H9 (cell line): ENCODE data around the gene OGFOD3. TPM values are rescaled to one million over a fixed set of nuclear protein-coding genes. Genes with fewer than 3 reads are reported as not detected.
A peak's percentile ranks its signal among the peaks of the same experiment; 100 is the strongest.

ENCODE experiments used
- DNase-seq: peaks from one replicate; pipeline ENCODE4 v3.0.0-alpha.2; 2017
- H2AFZ ChIP-seq: one replicate; pipeline ENCODE4 v1.6.1; 2013; ENCODE audit warnings: mild to moderate bottlenecking, low read length, control low read depth, moderate library complexity
- H2AK5ac ChIP-seq: 2 replicates; pipeline ENCODE4 v1.6.1; 2013; ENCODE audit warnings: low read length, control low read depth, mixed read lengths; ENCODE audit not compliant: insufficient read length
- H2BK120ac ChIP-seq: one replicate; pipeline ENCODE4 v1.6.1; 2013; ENCODE audit warnings: low read depth, mild to moderate bottlenecking, low read length, control low read depth, inconsistent platforms; ENCODE audit not compliant: poor library complexity, severe bottlenecking
- H2BK12ac ChIP-seq: 2 replicates; pipeline ENCODE4 v1.6.1; 2013; ENCODE audit warnings: low read length, control low read depth, mixed read lengths, low read depth; ENCODE audit not compliant: insufficient read length
- H2BK15ac ChIP-seq: 2 replicates; pipeline ENCODE4 v1.6.1; 2013; ENCODE audit warnings: low read depth, low read length, control low read depth
- H2BK20ac ChIP-seq: one replicate; pipeline ENCODE4 v1.6.1; 2013; ENCODE audit warnings: low read depth, mild to moderate bottlenecking, low read length, control low read depth, inconsistent platforms; ENCODE audit not compliant: poor library complexity, severe bottlenecking
- H2BK5ac ChIP-seq: 2 replicates; pipeline ENCODE4 v1.6.1; 2013; ENCODE audit warnings: low read length, control low read depth, mixed read lengths; ENCODE audit not compliant: insufficient read length
- H3K14ac ChIP-seq: 2 replicates; pipeline ENCODE4 v1.6.1; 2013; ENCODE audit warnings: low read length, control low read depth; ENCODE audit not compliant: insufficient read depth
- H3K18ac ChIP-seq: 2 replicates; pipeline ENCODE4 v1.6.1; 2013; ENCODE audit warnings: low read depth, mild to moderate bottlenecking, mixed read lengths, low read length, control low read depth; ENCODE audit not compliant: insufficient read length
- H3K23ac ChIP-seq: 2 replicates; pipeline ENCODE4 v1.6.1; 2013; ENCODE audit warnings: low read length, control low read depth, mixed read lengths, low read depth; ENCODE audit not compliant: insufficient read length
- H3K23me2 ChIP-seq: 2 replicates; pipeline ENCODE4 v1.6.1; 2013; ENCODE audit warnings: low read depth, mild to moderate bottlenecking, mixed read lengths, low read length, control low read depth; ENCODE audit not compliant: insufficient read length, poor library complexity, severe bottlenecking
- H3K27ac ChIP-seq: 2 replicates; pipeline ENCODE4 v1.5.1; 2013; ENCODE audit warnings: low read length, control low read depth, mixed read lengths, low read depth; ENCODE audit not compliant: insufficient read length
- H3K27me3 ChIP-seq: 2 replicates; pipeline ENCODE4 v1.6.1; 2013; ENCODE audit warnings: low read length, control low read depth, inconsistent platforms; ENCODE audit not compliant: insufficient read depth
- H3K4ac ChIP-seq: 2 replicates; pipeline ENCODE4 v1.6.1; 2013; ENCODE audit warnings: low read depth, mild to moderate bottlenecking, control low read depth, inconsistent platforms, low read length, moderate library complexity
- H3K4me1 ChIP-seq: 2 replicates; pipeline ENCODE4 v1.6.1; 2013; ENCODE audit warnings: low read length, control low read depth, inconsistent platforms; ENCODE audit not compliant: insufficient read depth
- H3K4me2 ChIP-seq: 2 replicates; pipeline ENCODE4 v1.6.1; 2013; ENCODE audit warnings: low read length, control low read depth, mixed read lengths; ENCODE audit not compliant: insufficient read length, insufficient read depth
- H3K56ac ChIP-seq: 2 replicates; pipeline ENCODE4 v1.6.1; 2013; ENCODE audit warnings: low read depth, mild to moderate bottlenecking, mixed read lengths, low read length, control low read depth; ENCODE audit not compliant: insufficient read length
- H3K79me1 ChIP-seq: 2 replicates; pipeline ENCODE4 v1.6.1; 2013; ENCODE audit warnings: low read depth, mild to moderate bottlenecking, moderate library complexity, low read length, control low read depth, inconsistent platforms; ENCODE audit not compliant: insufficient read depth, poor library complexity, severe bottlenecking
- H3K79me2 ChIP-seq: 2 replicates; pipeline ENCODE4 v1.6.1; 2013; ENCODE audit warnings: low read length, control low read depth, inconsistent platforms; ENCODE audit not compliant: insufficient read depth
- H3K9ac ChIP-seq: 2 replicates; pipeline ENCODE4 v1.6.1; 2013; ENCODE audit warnings: low read length, control low read depth, mixed read lengths; ENCODE audit not compliant: insufficient read length; ENCODE audit errors: extremely low read depth
- H3K9me3 ChIP-seq: one replicate; pipeline ENCODE4 v1.6.1; 2013; ENCODE audit warnings: low read depth, low read length, inconsistent platforms; ENCODE audit not compliant: control insufficient read depth
- H3T11ph ChIP-seq: one replicate; pipeline ENCODE4 v1.6.1; 2013; ENCODE audit warnings: mild to moderate bottlenecking, low read length, control low read depth, inconsistent platforms
- H4K20me1 ChIP-seq: one replicate; pipeline ENCODE4 v1.6.1; 2013; ENCODE audit not compliant: control insufficient read depth, insufficient read length, insufficient read depth
- H4K5ac ChIP-seq: 2 replicates; pipeline ENCODE4 v1.6.1; 2013; ENCODE audit warnings: low read depth, mild to moderate bottlenecking, mixed read lengths, low read length, control low read depth; ENCODE audit not compliant: insufficient read length
- H4K8ac ChIP-seq: replicated peaks from 2 replicates; pipeline ENCODE4 v1.6.1; 2013; ENCODE audit warnings: low read length, control low read depth, mixed read lengths, low read depth; ENCODE audit not compliant: insufficient read length
- H4K91ac ChIP-seq: 2 replicates; pipeline ENCODE4 v1.6.1; 2013; ENCODE audit warnings: low read depth, mild to moderate bottlenecking, moderate library complexity, mixed read lengths, low read length, control low read depth; ENCODE audit not compliant: insufficient read length
- H3K27ac Mint-ChIP-seq, 3 experiments: 2 replicates in 2 of 3; 3 replicates in 1 of 3; pipeline ENCODE4 v1.8.0; 2020 to 2021; ENCODE audit warnings: mixed read lengths in 3 of 3, mild to moderate bottlenecking in 1 of 3, moderate library complexity in 1 of 3
- H3K27me3 Mint-ChIP-seq: 2 replicates; pipeline ENCODE4 v1.8.0; 2021; ENCODE audit warnings: low read depth, mild to moderate bottlenecking, moderate library complexity, mixed read lengths
- H3K36me3 Mint-ChIP-seq, 3 experiments: 2 replicates in 2 of 3; 3 replicates in 1 of 3; pipeline ENCODE4 v1.8.0; 2020 to 2021; ENCODE audit warnings: low read depth in 3 of 3, mixed read lengths in 3 of 3; ENCODE audit not compliant: insufficient read depth in 1 of 3
- H3K4me1 Mint-ChIP-seq, 2 experiments: 2 replicates each; pipeline ENCODE4 v1.8.0; 2020; ENCODE audit warnings: mixed read lengths in 2 of 2
- H3K4me3 Mint-ChIP-seq, 2 experiments: 2 replicates in 1 of 2; 3 replicates in 1 of 2; pipeline ENCODE4 v1.8.0; 2020 to 2021; ENCODE audit warnings: mild to moderate bottlenecking in 2 of 2, mixed read lengths in 2 of 2, moderate library complexity in 1 of 2
- H3K9me3 Mint-ChIP-seq, 2 experiments: 2 replicates in 1 of 2; 3 replicates in 1 of 2; pipeline ENCODE4 v1.8.0; 2020; ENCODE audit warnings: mild to moderate bottlenecking in 2 of 2, mixed read lengths in 2 of 2, moderate library complexity in 1 of 2
- WGBS: extraction: QIAGEN DNeasy Blood & Tissue Kit; methylation state at CpG from one replicate; pipeline ENCODE4 v1.1.7; 2013; ENCODE audit warnings: missing lambda C conversion rate, low lambda C conversion rate, mixed read lengths; ENCODE audit not compliant: insufficient read length; ENCODE audit errors: extremely low coverage; 5-methylcytosine and 5-hydroxymethylcytosine counted together
- total RNA-seq: library from RNA; stranded (reverse); gene quantifications from 2 replicates; pipeline ENCODE4 v1.2.1, GENCODE V29; 2021
- TF ChIP-seq, protein P1 (sequence below): fragments of 200-600 bp; sonication (generic); conservative IDR thresholded peaks from 3 replicates; pipeline ENCODE4 v1.8.0; 2021; ENCODE audit warnings: antibody characterized with exemption, mild to moderate bottlenecking

The OGFOD3 gene
- total RNA-seq, 1 experiment from 2014 or later = 27.8 TPM

DNA sequence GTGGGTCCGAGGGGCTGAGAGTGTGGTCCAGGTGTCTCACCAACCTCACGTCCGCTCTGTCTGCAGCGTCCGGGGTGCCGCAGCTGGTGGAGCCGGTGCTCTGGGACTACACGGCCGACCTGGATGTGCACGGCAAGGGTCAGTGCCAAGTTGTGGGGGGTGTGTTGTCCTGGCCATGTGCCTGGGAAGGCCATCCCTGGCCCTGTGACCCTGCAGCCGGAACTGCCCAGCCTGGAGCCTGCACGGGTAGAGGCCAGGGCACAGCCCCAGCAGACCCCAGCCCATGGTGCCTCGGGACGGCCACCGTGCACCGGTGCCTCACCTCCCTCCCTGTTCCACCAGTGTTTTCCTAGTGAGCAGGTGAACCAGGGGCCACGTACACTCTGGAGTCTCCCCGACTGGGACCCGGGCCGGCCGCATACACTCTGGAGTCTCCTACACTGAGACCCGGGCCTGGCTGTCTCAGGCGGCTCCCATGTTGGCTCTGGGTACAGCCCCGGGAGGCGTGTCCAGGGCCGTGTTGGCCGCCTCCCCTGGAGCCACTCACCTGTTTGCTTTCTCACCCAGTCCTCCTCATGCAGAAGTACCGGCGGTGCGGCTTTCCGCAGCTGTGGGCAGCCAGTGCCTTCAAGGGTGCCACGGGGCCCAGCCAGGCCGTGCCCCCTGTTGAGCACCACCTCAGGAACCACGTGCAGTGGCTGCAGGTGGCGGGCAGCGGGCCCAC lies 18.4 kb upstream of the OGFOD3 start:
- Mint-ChIP-seq H3K4me3 (no peak overlapping the region), H3K4me1 (peaks cover 9 to 23% of the 10 kb centered on the region in 2 experiments), H3K27me3 (no peaks in the 10 kb centered on the region; the same call in 1 of the 2 replicates), H3K9me3 (no peaks in the 10 kb centered on the region), H3K27ac (no peak overlapping the region; a peak in 1 of 7 replicates), H3K36me3 (peaks cover 0 to 10% (median 10%) of the 10 kb centered on the region in 3 experiments; a peak in 4 of 7 replicates)
- no peak overlapping the region for H4K5ac ChIP-seq
- H3K9me3 ChIP-seq = no peaks in the 10 kb centered on the region
- DNase-seq = peak; percentile 42
- H2BK12ac ChIP-seq = no peak overlapping the region
- H4K91ac ChIP-seq = no peak overlapping the region
- no peaks in the 10 kb centered on the region for H3K4me1 ChIP-seq
- H2AFZ ChIP-seq = no peak overlapping the region
- H3K4ac ChIP-seq = no peak overlapping the region
- H3K27me3 ChIP-seq = no peaks in the 10 kb centered on the region
- no peak overlapping the region for H3K4me2 ChIP-seq
- no peak overlapping the region for H2BK15ac ChIP-seq
- no peak overlapping the region for H3K18ac ChIP-seq
- no peak overlapping the region for H2BK120ac ChIP-seq
- no peaks in the 10 kb centered on the region for H3K79me1 ChIP-seq
- H2AK5ac ChIP-seq = no peak overlapping the region
- H3K23ac ChIP-seq = no peak overlapping the region
- no peak overlapping the region for H2BK5ac ChIP-seq
- H3K27ac ChIP-seq = no peak overlapping the region
- H3T11ph ChIP-seq = no peak overlapping the region
- no peak overlapping the region for H4K8ac ChIP-seq
- TF ChIP-seq, protein P1, sequence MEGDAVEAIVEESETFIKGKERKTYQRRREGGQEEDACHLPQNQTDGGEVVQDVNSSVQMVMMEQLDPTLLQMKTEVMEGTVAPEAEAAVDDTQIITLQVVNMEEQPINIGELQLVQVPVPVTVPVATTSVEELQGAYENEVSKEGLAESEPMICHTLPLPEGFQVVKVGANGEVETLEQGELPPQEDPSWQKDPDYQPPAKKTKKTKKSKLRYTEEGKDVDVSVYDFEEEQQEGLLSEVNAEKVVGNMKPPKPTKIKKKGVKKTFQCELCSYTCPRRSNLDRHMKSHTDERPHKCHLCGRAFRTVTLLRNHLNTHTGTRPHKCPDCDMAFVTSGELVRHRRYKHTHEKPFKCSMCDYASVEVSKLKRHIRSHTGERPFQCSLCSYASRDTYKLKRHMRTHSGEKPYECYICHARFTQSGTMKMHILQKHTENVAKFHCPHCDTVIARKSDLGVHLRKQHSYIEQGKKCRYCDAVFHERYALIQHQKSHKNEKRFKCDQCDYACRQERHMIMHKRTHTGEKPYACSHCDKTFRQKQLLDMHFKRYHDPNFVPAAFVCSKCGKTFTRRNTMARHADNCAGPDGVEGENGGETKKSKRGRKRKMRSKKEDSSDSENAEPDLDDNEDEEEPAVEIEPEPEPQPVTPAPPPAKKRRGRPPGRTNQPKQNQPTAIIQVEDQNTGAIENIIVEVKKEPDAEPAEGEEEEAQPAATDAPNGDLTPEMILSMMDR = no peak
- no peak overlapping the region for H3K14ac ChIP-seq
- H3K23me2 ChIP-seq = no peaks in the 10 kb centered on the region
- no peak overlapping the region for H2BK20ac ChIP-seq
- no peak overlapping the region for H3K56ac ChIP-seq
- H3K79me2 ChIP-seq = no peaks in the 10 kb centered on the region
- WGBS = no CpG with 5 or more reads among the region's 36 CpGs
- H4K20me1 ChIP-seq = no peaks in the 10 kb centered on the region
- H3K9ac ChIP-seq = no peak overlapping the region
